H1 (cell line): ENCODE results near the gene PKD2L2. TPM values are rescaled to one million over a fixed set of nuclear protein-coding genes. Genes with fewer than 3 reads are reported as not detected.

Experiments
- CEBPB ChIP-seq: IDR thresholded peaks from 2 replicates; pipeline ENCODE4 v1.6.1; 2012; ENCODE audit warnings: low read depth, low read length
- POLR2AphosphoS5 ChIP-seq: IDR thresholded peaks from 2 replicates; pipeline ENCODE4 v1.6.1; 2011; ENCODE audit warnings: low read depth, low read length
- polyA plus RNA-seq, 7 experiments: library from polyadenylated mRNA; depleted of rRNA in 3 of 7; stranded (reverse) in 5 of 7; unstranded in 2 of 7; fragments of >200 nt in 5 of 7; fragments of 200-250 nt in 2 of 7; gene quantifications; 1 replicate in 5 of 7; 2 replicates in 1 of 7; 4 replicates in 1 of 7; pipeline versions ENCODE4 v1.2.1 to v1.2.3, GENCODE V29; 2011 to 2013; ENCODE audit warnings: missing spikeins in 2 of 7, mixed read lengths in 2 of 7
- total RNA-seq: library from RNA; stranded (reverse); fragmentation: NEBNext Ultra II Directional; extraction: Animal tissue kit (Norgen Biotek cat#: 25700); gene quantifications from 2 replicates; pipeline ENCODE4 v1.2.1, GENCODE V29; 2021

The PKD2L2 gene
- total and polyA plus RNA-seq, 2 of the 8 experiments (the other 6 are each of a cell fraction or from before 2014, with no cell fraction given) = not detected

GRCh38 chr5:137890845-137891244 is 1.6 kb downstream of the PKD2L2 start (continued):
- no peak for TF ChIP-seq CEBPB
- no peak for TF ChIP-seq POLR2AphosphoS5
- TF ChIP-seq, all 59 proteins: peak for 0
